Retinal pigment epithelial cell (primary cell): ENCODE measurements around the gene STAMBPL1.

Experiments
- DNase-seq: peaks from one replicate; pipeline ENCODE4 v3.0.0-alpha.2; 2010; ENCODE audit warnings: low read depth
- H3K4me3 ChIP-seq: 2 replicates; pipeline ENCODE4 v1.5.1; 2011; ENCODE audit warnings: mild to moderate bottlenecking, low read length, control low read depth, moderate library complexity
- CTCF ChIP-seq: conservative IDR thresholded peaks from 2 replicates; pipeline ENCODE4 v1.5.1; 2011; ENCODE audit warnings: low read depth, low read length, control low read depth, inconsistent platforms

The STAMBPL1 gene

GRCh38 chr10:88916986-88917385 lies 36.9 kb downstream of the STAMBPL1 start:
- TF ChIP-seq CTCF: no peak
- no peak for DNase-seq

DNA sequence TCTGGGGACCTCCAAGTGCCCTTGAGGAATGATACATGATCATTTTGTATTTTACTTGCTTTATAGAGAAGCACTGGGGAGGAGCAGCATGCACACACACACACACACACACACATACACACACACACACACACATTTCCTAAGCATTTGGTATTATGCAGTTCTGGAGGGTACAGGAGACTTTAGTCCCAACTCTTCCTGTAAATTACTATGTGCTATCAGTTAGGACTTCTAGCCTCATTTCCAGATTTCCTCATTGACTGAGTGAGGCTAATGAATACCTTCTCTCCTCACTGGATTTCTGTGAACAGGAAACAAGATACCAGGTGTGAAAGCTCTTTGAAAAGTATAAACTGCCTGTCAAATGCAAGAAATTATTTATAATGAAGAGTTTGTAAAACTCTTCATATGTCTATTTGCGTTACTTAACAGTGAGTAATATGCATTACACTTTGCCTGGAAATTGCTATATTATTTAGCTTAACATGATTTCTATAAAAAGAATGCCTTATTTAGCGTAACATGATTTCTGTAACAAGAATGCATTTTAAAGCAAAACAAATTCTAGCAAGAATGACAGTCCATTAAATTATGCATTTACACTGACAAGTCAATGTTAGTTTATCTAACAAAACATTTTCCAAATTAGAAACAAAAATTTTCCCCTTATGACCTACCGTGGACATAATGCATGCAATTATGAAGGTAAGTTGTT lies 38.3 kb downstream of the STAMBPL1 start:
- TF ChIP-seq CTCF: no peak
- H3K4me3 ChIP-seq: no peak overlapping the region
- DNase-seq: no peak

More at GRCh38 chr10:88916986-88917385, 36.9 kb downstream of the STAMBPL1 start:
- no peak overlapping the region for H3K4me3 ChIP-seq

GRCh38 chr10:88919041-88919440 lies 39.0 kb downstream of the STAMBPL1 start:
- TF ChIP-seq CTCF: no peak
- no peak for DNase-seq
- H3K4me3 ChIP-seq: no peak overlapping the region

DNA sequence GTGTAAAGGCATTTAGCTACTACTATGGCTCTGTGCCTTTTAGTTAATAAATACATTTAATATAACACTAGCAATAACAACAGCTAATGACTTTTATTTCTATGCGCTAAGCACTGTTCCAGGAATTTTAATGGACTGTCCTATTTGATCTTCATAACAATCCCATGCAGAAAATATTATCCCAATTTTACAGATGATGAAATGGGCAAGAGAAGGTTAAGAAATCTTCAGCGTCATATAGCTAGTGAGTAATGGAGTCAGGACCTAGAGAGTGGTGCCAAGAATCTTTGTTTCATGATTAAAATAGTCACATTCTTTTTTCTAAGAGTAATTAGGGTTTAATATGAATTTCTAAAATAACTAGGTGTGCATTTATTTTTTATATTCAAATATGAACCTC lies 40.2 kb downstream of the STAMBPL1 start:
- H3K4me3 ChIP-seq: no peak overlapping the region
- no peak for DNase-seq
- no peak for TF ChIP-seq CTCF

GRCh38 chr10:88920986-88921593 lies 41.0 kb downstream of the STAMBPL1 start:
- DNase-seq: no peak
- no peak overlapping the region for H3K4me3 ChIP-seq

GRCh38 chr10:88922041-88922440 lies 42.0 kb downstream of the STAMBPL1 start:
- H3K4me3 ChIP-seq: no peak overlapping the region
- no peak for DNase-seq
- no peak for TF ChIP-seq CTCF

More at GRCh38 chr10:88920986-88921593, 41.0 kb downstream of the STAMBPL1 start:
- no peak for TF ChIP-seq CTCF

- DNase-seq: no peak
- H3K4me3 ChIP-seq: no peak overlapping the region
- TF ChIP-seq CTCF: no peak
These were observed 43.5 kb downstream of the STAMBPL1 start for GRCh38 chr10:88923520-88923919.
